22Rv1 (cell line): ENCODE measurements around the gene TSPAN9.
A peak's percentile ranks its signal among the peaks of the same experiment; 100 is the strongest.

Experiments
- CTCF ChIP-seq: fragments of 450-650 bp; IDR thresholded peaks from 2 replicates; pipeline ENCODE4 v1.5.1; 2017; ENCODE audit warnings: mild to moderate bottlenecking
- ZFX ChIP-seq: fragments of 450-650 bp; IDR thresholded peaks from 2 replicates; pipeline ENCODE4 v1.6.1; 2017; ENCODE audit warnings: antibody characterized with exemption, borderline replicate concordance

GRCh38 chr12:3202734-3203446 is 125.7 kb downstream of the TSPAN9 start:
- TF ChIP-seq CTCF (peak; percentile 99), ZFX (no peak)
